Amniotic stem cell (primary cell): ENCODE results near the gene GABPB2.
A peak's percentile ranks its signal among the peaks of the same experiment; 100 is the strongest.

Experiments
- DNase-seq: peaks from one replicate; lab custom pipeline; 2025; lab: John Stamatoyannopoulos, UW

GABPB2 gene

GRCh38 chr1:151070474-151071276 is at the start of gene GABPB2:
Gene GABPB2 (plus strand): TSS chr1:151070761. CDS start chr1:151088190, 17,429 bp downstream.
- peak; percentile 86 for DNase-seq

GRCh38 chr1:151024540-151025146 is 45.9 kb upstream of the GABPB2 start:
- no peak for DNase-seq

- DNase-seq = no peak
These were observed 44.1 kb upstream of the GABPB2 start for GRCh38 chr1:151026460-151026859.

GRCh38 chr1:151032164-151032563 is 38.4 kb upstream of the GABPB2 start:
- no peak for DNase-seq

GRCh38 chr1:151035167-151035566 is 35.4 kb upstream of the GABPB2 start:
- DNase-seq = no peak

GRCh38 chr1:151036356-151036755 is 34.2 kb upstream of the GABPB2 start, which contains the start of gene BNIPL:
Gene BNIPL (plus strand): TSS chr1:151036586. CDS start chr1:151036726, 140 bp downstream.
- DNase-seq = no peak

GRCh38 chr1:151037032-151037431 is 33.5 kb upstream of the GABPB2 start:
- DNase-seq = no peak

- no peak for DNase-seq
These were observed 31.0 kb upstream of the GABPB2 start for GRCh38 chr1:151039521-151039920.

- no peak for DNase-seq
These were observed 27.4 kb upstream of the GABPB2 start for GRCh38 chr1:151043163-151043562.

- no peak for DNase-seq
These were observed 23.0 kb upstream of the GABPB2 start, which contains the start of gene C1orf56 for GRCh38 chr1:151047591-151047924. Gene C1orf56 (plus strand): TSS chr1:151047751. CDS start chr1:151047848, 97 bp downstream.

- DNase-seq = no peak
These were observed 22.5 kb upstream of the GABPB2 start for GRCh38 chr1:151047925-151048644.

- no peak for DNase-seq
These were observed 21.9 kb upstream of the GABPB2 start for GRCh38 chr1:151048645-151049032.

- DNase-seq = no peak
These were observed 21.1 kb upstream of the GABPB2 start for GRCh38 chr1:151049458-151049857.

- no peak for DNase-seq
These were observed 20.4 kb upstream of the GABPB2 start for GRCh38 chr1:151050051-151050688.

- no peak for DNase-seq
These were observed 19.1 kb upstream of the GABPB2 start for GRCh38 chr1:151051356-151052009.

- DNase-seq = no peak
These were observed 15.5 kb upstream of the GABPB2 start for GRCh38 chr1:151054971-151055547.

- DNase-seq = no peak
These were observed 15.0 kb upstream of the GABPB2 start for GRCh38 chr1:151055581-151055980.

- DNase-seq = no peak
These were observed 14.4 kb upstream of the GABPB2 start for GRCh38 chr1:151056149-151056548.

GRCh38 chr1:151058692-151059091 is 11.9 kb upstream of the GABPB2 start:
- DNase-seq = no peak

- peak; percentile 73 for DNase-seq
These were observed 11.2 kb upstream of the GABPB2 start, which contains the start of gene CDC42SE1 for GRCh38 chr1:151059109-151060006. Gene CDC42SE1 (minus strand): TSS chr1:151059622. CDS start chr1:151055730, 3,892 bp downstream.
